ENCODE data around the gene PCNX3. TPM values are rescaled to one million over a fixed set of nuclear protein-coding genes. Genes with fewer than 3 reads are reported as not detected.
A peak's percentile ranks its signal among the peaks of the same experiment; 100 is the strongest.

Gene PCNX3
- total and polyA plus RNA-seq, 2 experiments from 2014 or later, result 8.1 to 23.5 TPM

DNA sequence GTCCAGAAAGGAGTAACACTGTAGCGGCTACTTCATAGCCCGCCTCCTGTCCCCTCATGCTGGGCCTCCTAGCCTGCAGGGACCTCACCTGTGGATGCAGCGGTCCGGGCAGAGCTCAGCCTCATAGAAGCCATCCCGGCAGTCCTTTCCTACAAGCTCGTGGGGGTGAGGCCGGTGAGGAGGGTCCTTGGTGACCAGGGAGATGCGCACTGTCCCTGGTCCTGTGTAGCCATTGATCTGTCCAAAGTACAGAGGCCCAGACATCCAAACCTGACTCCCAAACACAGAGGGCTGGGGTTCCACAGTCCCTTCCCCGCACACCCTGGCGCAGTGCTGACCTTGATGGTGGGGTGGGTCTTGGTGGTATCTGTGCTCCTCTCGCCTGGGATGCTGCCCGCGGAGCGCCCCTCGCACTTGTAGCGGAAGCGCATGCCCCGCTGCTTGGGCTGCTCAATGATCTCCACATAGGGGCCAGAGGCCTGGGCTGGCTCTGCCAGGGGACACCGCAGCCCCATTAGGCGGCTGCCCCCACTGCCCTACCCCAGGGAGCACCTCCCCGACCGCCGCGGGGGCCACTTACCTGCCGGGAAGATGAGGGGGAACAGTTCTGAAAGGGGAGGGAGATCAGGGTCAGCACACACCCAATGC is 46.1 kb downstream of the PCNX3 start:
- DNase-seq, result no peak
- Histone ChIP-seq H3F3A (ENCODE audit: insufficient read depth) (peaks cover 29% of the 10 kb centered on the region; the same call in 1 of the 2 replicates), H3K79me2 (ENCODE audit: insufficient read depth) (peaks cover 59% of the 10 kb centered on the region), H3K27me3 (replicated peaks; ENCODE audit: insufficient read depth) (no peaks in the 10 kb centered on the region), H4K20me1 (ENCODE audit: insufficient read depth) (no peaks in the 10 kb centered on the region), H3K27ac (peak overlapping the region; percentile 94), H3K4me3 (peak overlapping the region; percentile 98), H3K36me3 (ENCODE audit: low read depth) (peaks cover 30% of the 10 kb centered on the region; the same call in 1 of the 2 replicates), H3K9ac (peak overlapping the region; percentile 94), H2AFZ (no peak overlapping the region), H3K4me1 (ENCODE audit: insufficient read depth) (peaks cover 10% of the 10 kb centered on the region), H3K9me3 (ENCODE audit: low read depth) (no peaks in the 10 kb centered on the region), H3K9me2 (ENCODE audit: insufficient read depth) (no peaks in the 10 kb centered on the region), H3K4me2 (ENCODE audit: unreplicated experiment) (peak overlapping the region; percentile 96)
- 53 to 62% methylated on average over 24 to 25 of the region's 25 CpGs for WGBS, 2 experiments (ENCODE audit: low coverage in 1 of 2, low lambda C conversion rate in 2 of 2, missing lambda C conversion rate in 2 of 2)
- TF ChIP-seq EZH2 (IDR thresholded peaks at IDR 0.05; ENCODE audit: insufficient read depth, poor library complexity, severe bottlenecking) (no peak), EZH2phosphoT487 (IDR thresholded peaks at IDR 0.05; ENCODE audit: insufficient read depth, low read depth) (no peak)
- in situ Hi-C loops (cut with MboI), result no loop called here

DNA sequence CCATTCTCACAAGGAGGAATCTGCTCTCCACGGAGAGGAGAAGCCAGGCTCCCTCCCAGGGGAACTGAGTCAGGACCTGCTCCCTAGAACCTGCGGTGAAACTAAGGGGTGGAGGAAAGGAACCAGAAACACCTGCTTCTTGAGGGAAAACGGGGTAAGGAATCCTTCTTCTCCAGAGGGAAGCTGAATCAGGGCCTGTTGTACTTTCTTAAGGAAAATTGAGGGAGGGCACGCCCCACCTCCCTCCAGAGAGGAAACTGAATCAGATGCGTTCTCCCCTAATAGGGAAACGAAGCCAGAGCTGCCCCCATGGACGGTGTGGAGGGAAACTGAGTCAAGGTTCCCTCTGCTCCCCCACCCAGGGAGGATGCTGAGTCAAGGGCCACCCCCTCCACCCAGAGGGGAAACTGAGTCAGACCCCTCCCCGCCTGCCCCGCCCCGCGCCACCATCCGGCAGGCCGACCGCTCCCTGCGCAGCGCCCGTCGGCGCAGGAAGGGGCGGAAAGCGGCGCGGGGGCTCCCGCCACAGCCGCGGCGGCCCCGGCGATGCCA is 46.7 kb downstream of the PCNX3 start:
- Histone ChIP-seq H3K27me3 (replicated peaks; ENCODE audit: insufficient read depth) (no peaks in the 10 kb centered on the region), H3K4me1 (ENCODE audit: insufficient read depth) (peaks cover 10% of the 10 kb centered on the region), H3K9ac (peak overlapping the region; percentile 94), H3K9me3 (ENCODE audit: low read depth) (no peaks in the 10 kb centered on the region), H3K4me3 (peak overlapping the region; percentile 98), H3K36me3 (ENCODE audit: low read depth) (peaks cover 29% of the 10 kb centered on the region; the same call in 1 of the 2 replicates), H3K9me2 (ENCODE audit: insufficient read depth) (no peaks in the 10 kb centered on the region), H2AFZ (0 out of 2 replicates have a peak overlapping the region, but pooled peaks have one; percentile 49), H3F3A (ENCODE audit: insufficient read depth) (peaks cover 24% of the 10 kb centered on the region; the same call in 1 of the 2 replicates), H4K20me1 (ENCODE audit: insufficient read depth) (no peaks in the 10 kb centered on the region), H3K79me2 (ENCODE audit: insufficient read depth) (peaks cover 53% of the 10 kb centered on the region), H3K4me2 (ENCODE audit: unreplicated experiment) (peak overlapping the region; percentile 96), H3K27ac (peak overlapping the region; percentile 94)
- DNase-seq, result peak; percentile 64
- 1% methylated on average over 8 to 29 of the region's 29 CpGs for WGBS, 2 experiments (ENCODE audit: low coverage in 1 of 2, low lambda C conversion rate in 2 of 2, missing lambda C conversion rate in 2 of 2)
- in situ Hi-C loops (cut with MboI), result no loop called here
- TF ChIP-seq EZH2 (IDR thresholded peaks at IDR 0.05; ENCODE audit: insufficient read depth, poor library complexity, severe bottlenecking) (no peak), EZH2phosphoT487 (IDR thresholded peaks at IDR 0.05; ENCODE audit: insufficient read depth, low read depth) (no peak)

GRCh38 chr11:65662799-65663638 is 47.4 kb downstream of the PCNX3 start, which contains the start of gene RELA:
TSS of gene RELA (minus strand) at chr11:65662916. CDS start at chr11:65662832, 84 bp downstream.
- Histone ChIP-seq H3K4me1 (ENCODE audit: insufficient read depth) (peaks cover 10% of the 10 kb centered on the region), H4K20me1 (ENCODE audit: insufficient read depth) (no peaks in the 10 kb centered on the region), H3K9me3 (ENCODE audit: low read depth) (no peaks in the 10 kb centered on the region), H3K4me2 (ENCODE audit: unreplicated experiment) (peak within 1 kb of the TSS; percentile 96), H3K36me3 (ENCODE audit: low read depth) (peaks cover 22% of the 10 kb centered on the region; the same call in 1 of the 2 replicates), H3K9ac (peak within 1 kb of the TSS; percentile 94), H3K27me3 (replicated peaks; ENCODE audit: insufficient read depth) (no peaks in the 10 kb centered on the region), H3K27ac (peak within 1 kb of the TSS; percentile 94), H3K4me3 (peak within 1 kb of the TSS; percentile 98), H2AFZ (peak within 1 kb of the TSS; percentile 67), H3K79me2 (ENCODE audit: insufficient read depth) (peaks cover 46% of the 10 kb centered on the region), H3K9me2 (ENCODE audit: insufficient read depth) (no peaks in the 10 kb centered on the region), H3F3A (ENCODE audit: insufficient read depth) (peaks cover 17% of the 10 kb centered on the region; the same call in 1 of the 2 replicates)
- TF ChIP-seq EZH2phosphoT487 (IDR thresholded peaks at IDR 0.05; ENCODE audit: insufficient read depth, low read depth), result no peak
- 0 to 1% methylated on average over 50 to 58 of the region's 91 CpGs for WGBS, 2 experiments (ENCODE audit: low coverage in 1 of 2, low lambda C conversion rate in 2 of 2, missing lambda C conversion rate in 2 of 2)
- peak; percentile 98 for DNase-seq
- in situ Hi-C loops (cut with MboI), result no loop called here

DNA sequence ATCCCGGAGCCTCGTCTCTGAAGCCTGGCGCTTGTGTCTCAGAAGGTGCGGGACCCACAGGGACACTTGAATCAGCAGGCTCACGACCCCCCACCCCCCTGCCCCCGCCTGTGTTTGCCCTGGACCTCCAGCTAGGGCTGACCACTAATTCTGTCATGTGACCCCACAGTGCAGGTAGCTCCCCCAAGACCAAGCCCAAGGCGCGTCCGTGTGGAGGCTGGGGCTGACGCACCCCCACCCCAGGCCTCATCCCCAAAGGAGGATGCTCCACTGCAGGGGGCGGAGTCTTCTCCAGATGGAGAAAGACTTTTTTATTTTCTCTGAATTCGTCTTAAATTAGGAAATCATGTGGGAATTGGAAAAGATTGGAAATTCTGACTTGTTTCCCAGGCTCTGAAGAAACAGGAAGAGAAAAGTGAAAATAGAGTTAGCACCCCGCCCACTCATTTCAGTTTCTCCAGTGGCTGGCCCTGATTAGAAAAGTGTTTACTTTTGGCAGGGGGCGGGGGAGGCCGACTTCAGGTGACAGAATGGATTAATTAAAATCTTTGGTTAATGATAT is 48.1 kb downstream of the PCNX3 start:
- in situ Hi-C loops (cut with MboI), result no loop called here
- Histone ChIP-seq H3K27me3 (replicated peaks; ENCODE audit: insufficient read depth) (no peaks in the 10 kb centered on the region), H3K4me3 (peak overlapping the region; percentile 98), H2AFZ (peak overlapping the region; percentile 67), H3K4me1 (ENCODE audit: insufficient read depth) (peaks cover 10% of the 10 kb centered on the region), H3K4me2 (ENCODE audit: unreplicated experiment) (peak overlapping the region; percentile 83), H4K20me1 (ENCODE audit: insufficient read depth) (no peaks in the 10 kb centered on the region), H3K9me2 (ENCODE audit: insufficient read depth) (no peaks in the 10 kb centered on the region), H3K9me3 (ENCODE audit: low read depth) (no peaks in the 10 kb centered on the region), H3F3A (ENCODE audit: insufficient read depth) (peaks cover 17% of the 10 kb centered on the region; the same call in 1 of the 2 replicates), H3K36me3 (ENCODE audit: low read depth) (peaks cover 17% of the 10 kb centered on the region; the same call in 1 of the 2 replicates), H3K9ac (peak overlapping the region; percentile 94), H3K79me2 (ENCODE audit: insufficient read depth) (peaks cover 39% of the 10 kb centered on the region), H3K27ac (peak overlapping the region; percentile 94)
- no peak for TF ChIP-seq EZH2phosphoT487 (IDR thresholded peaks at IDR 0.05; ENCODE audit: insufficient read depth, low read depth)
- no peak for TF ChIP-seq EZH2 (IDR thresholded peaks at IDR 0.05; ENCODE audit: insufficient read depth, poor library complexity, severe bottlenecking)
- WGBS, 2 experiments (ENCODE audit: low coverage in 1 of 2, low lambda C conversion rate in 2 of 2, missing lambda C conversion rate in 2 of 2), result 1% methylated on average over 15 of the region's 15 CpGs
- DNase-seq, result peak; percentile 89
